BLaER1 treated with 17β-estradiol and CSF1 and Interleukin-3, amounts not matched to agents 10 nM and 100 nM (cell line): ENCODE results near the gene SMIM45.

ENCODE experiments used
- H3K27ac ChIP-seq, 11 experiments: shearing (Covaris generic); formaldehyde crosslinking; 2 replicates each; pipeline ENCODE4 v1.8.1; 2022
- H3K27me3 ChIP-seq, 11 experiments: shearing (Covaris generic); formaldehyde crosslinking; 2 replicates each; pipeline ENCODE4 v1.8.1; 2022
- H3K36me3 ChIP-seq, 11 experiments: shearing (Covaris generic); formaldehyde crosslinking; 2 replicates each; pipeline ENCODE4 v1.8.1; 2022
- H3K4me1 ChIP-seq, 10 experiments: shearing (Covaris generic); formaldehyde crosslinking; 2 replicates each; pipeline ENCODE4 v1.8.1; 2022
- H3K4me2 ChIP-seq, 11 experiments: shearing (Covaris generic); formaldehyde crosslinking; 2 replicates each; pipeline ENCODE4 v1.8.1; 2022
- H3K4me3 ChIP-seq, 10 experiments: shearing (Covaris generic); formaldehyde crosslinking; 2 replicates each; pipeline ENCODE4 v1.8.1; 2022
- H3K9ac ChIP-seq, 11 experiments: shearing (Covaris generic); formaldehyde crosslinking; 2 replicates each; pipeline ENCODE4 v1.8.1; 2022
- H3K9me3 ChIP-seq, 11 experiments: shearing (Covaris generic); formaldehyde crosslinking; replicated peaks in 1 of 11; 2 replicates each; pipeline ENCODE4 v1.8.1; 2022
- H4K20me1 ChIP-seq, 11 experiments: shearing (Covaris generic); formaldehyde crosslinking; 2 replicates each; pipeline ENCODE4 v1.8.1; 2022
- Cebpa-rat ChIP-seq, 11 experiments: shearing (Covaris generic); IDR thresholded peaks; 2 replicates each; pipeline ENCODE4 v1.8.1; 2022

Gene SMIM45

GRCh38 chr22:41989246-41989645, 37.3 kb downstream of the SMIM45 start:
- H3K9me3 ChIP-seq, result no peaks in the 10 kb centered on the region
- H3K4me1 ChIP-seq, result peaks cover 0 to under 1% (median 0%) of the 10 kb centered on the region in 10 experiments; a peak in 1 of 20 replicates
- H3K27me3 ChIP-seq, result no peaks in the 10 kb centered on the region
- no peak overlapping the region for H3K4me3 ChIP-seq
- H4K20me1 ChIP-seq, result no peaks in the 10 kb centered on the region
- no peak overlapping the region for H3K9ac ChIP-seq
- no peak overlapping the region for H3K4me2 ChIP-seq
- TF ChIP-seq Cebpa-rat (IDR thresholded peaks at IDR 0.05), result no peak
- no peak overlapping the region for H3K27ac ChIP-seq
- H3K36me3 ChIP-seq, result peaks cover 0 to 43% (median 0%) of the 10 kb centered on the region in 11 experiments; a peak in 7 of 22 replicates

- H3K27ac ChIP-seq, result no peak overlapping the region
- no peak for TF ChIP-seq Cebpa-rat (IDR thresholded peaks at IDR 0.05)
- no peaks in the 10 kb centered on the region for H3K9me3 ChIP-seq
- H3K4me3 ChIP-seq, result no peak overlapping the region
- H3K4me1 ChIP-seq, result peaks cover 0 to 16% (median 8%) of the 10 kb centered on the region in 10 experiments; a peak in 7 of 20 replicates
- no peaks in the 10 kb centered on the region for H3K27me3 ChIP-seq
- no peak overlapping the region for H3K4me2 ChIP-seq
- H3K9ac ChIP-seq, result no peak overlapping the region
- H4K20me1 ChIP-seq, result no peaks in the 10 kb centered on the region
- peaks cover 0 to 39% (median 0%) of the 10 kb centered on the region in 11 experiments; a peak in 7 of 22 replicates for H3K36me3 ChIP-seq
These were observed 39.2 kb downstream of the SMIM45 start for GRCh38 chr22:41991111-41991510.

- peaks cover 0 to 35% (median 0%) of the 10 kb centered on the region in 11 experiments; a peak in 7 of 22 replicates for H3K36me3 ChIP-seq
- H3K4me1 ChIP-seq, result peaks cover 0 to 16% (median 8%) of the 10 kb centered on the region in 10 experiments; a peak in 7 of 20 replicates
- no peak overlapping the region for H3K4me3 ChIP-seq
- no peaks in the 10 kb centered on the region for H4K20me1 ChIP-seq
- H3K27ac ChIP-seq, result no peak overlapping the region
- TF ChIP-seq Cebpa-rat (IDR thresholded peaks at IDR 0.05), result no peak
- H3K9ac ChIP-seq, result no peak overlapping the region
- no peaks in the 10 kb centered on the region for H3K27me3 ChIP-seq
- H3K4me2 ChIP-seq, result no peak overlapping the region
- no peaks in the 10 kb centered on the region for H3K9me3 ChIP-seq
These were observed 40.5 kb downstream of the SMIM45 start for GRCh38 chr22:41992496-41992895.

GRCh38 chr22:41995211-41995610, 43.3 kb downstream of the SMIM45 start:
- H3K9ac ChIP-seq, result no peak overlapping the region
- H3K4me3 ChIP-seq, result no peak overlapping the region
- no peak overlapping the region for H3K27ac ChIP-seq
- H3K4me1 ChIP-seq, result peaks cover 0 to 16% (median 8%) of the 10 kb centered on the region in 10 experiments; a peak in 7 of 20 replicates
- H3K36me3 ChIP-seq, result peaks cover 0 to 27% (median 0%) of the 10 kb centered on the region in 11 experiments; a peak in 6 of 22 replicates
- H3K4me2 ChIP-seq, result peak overlapping the region in 2 of 11 experiments; percentile 14 to 42; a peak in 3 of 22 replicates
- H3K27me3 ChIP-seq, result no peaks in the 10 kb centered on the region
- H3K9me3 ChIP-seq, result peaks cover 0 to 8% (median 5%) of the 10 kb centered on the region in 11 experiments; a peak in 10 of 22 replicates
- no peaks in the 10 kb centered on the region for H4K20me1 ChIP-seq
- TF ChIP-seq Cebpa-rat (IDR thresholded peaks at IDR 0.05), result no peak

GRCh38 chr22:41996826-41997225, 44.9 kb downstream of the SMIM45 start:
- no peaks in the 10 kb centered on the region for H4K20me1 ChIP-seq
- peaks cover 0 to 20% (median 0%) of the 10 kb centered on the region in 11 experiments; a peak in 5 of 22 replicates for H3K36me3 ChIP-seq
- no peaks in the 10 kb centered on the region for H3K27me3 ChIP-seq
- H3K4me2 ChIP-seq, result no peak overlapping the region
- no peak for TF ChIP-seq Cebpa-rat (IDR thresholded peaks at IDR 0.05)
- H3K9me3 ChIP-seq, result peaks cover 0 to 8% (median 5%) of the 10 kb centered on the region in 11 experiments; a peak in 10 of 22 replicates
- H3K9ac ChIP-seq, result no peak overlapping the region
- no peak overlapping the region for H3K27ac ChIP-seq
- H3K4me1 ChIP-seq, result peaks cover 0 to 16% (median 8%) of the 10 kb centered on the region in 10 experiments; a peak in 7 of 20 replicates
- no peak overlapping the region for H3K4me3 ChIP-seq

- Histone ChIP-seq H4K20me1 (no peaks in the 10 kb centered on the region), H3K9ac (no peak within 1 kb of the TSS), H3K4me1 (peaks cover 0 to 16% (median 8%) of the 10 kb centered on the region in 10 experiments; a peak in 7 of 20 replicates), H3K9me3 (peaks cover 0 to 8% (median 5%) of the 10 kb centered on the region in 11 experiments; a peak in 10 of 22 replicates), H3K4me2 (peak within 1 kb of the TSS in 9 of 11 experiments; percentile 4 to 41 (median 11); a peak in 11 of 22 replicates), H3K36me3 (peaks cover 0 to 11% (median 0%) of the 10 kb centered on the region in 11 experiments; a peak in 4 of 22 replicates), H3K4me3 (peak within 1 kb of the TSS in 8 of 10 experiments; percentile 4 to 42 (median 36); a peak in 10 of 20 replicates), H3K27ac (0 out of 22 replicates have a peak within 1 kb of the TSS, but pooled peaks of 1 of the 11 experiments have one; percentile 23), H3K27me3 (no peaks in the 10 kb centered on the region)
- TF ChIP-seq Cebpa-rat (IDR thresholded peaks at IDR 0.05), result no peak
These were observed 46.7 kb downstream of the SMIM45 start, which contains the start of gene WBP2NL for GRCh38 chr22:41998361-41999261. Gene WBP2NL, plus strand, starts transcription at chr22:41998788. Its CDS starts 31 bp downstream, at chr22:41998819.

GRCh38 chr22:42000466-42000865, 48.5 kb downstream of the SMIM45 start:
- Histone ChIP-seq H4K20me1 (no peaks in the 10 kb centered on the region), H3K4me2 (no peak overlapping the region), H3K4me1 (peaks cover 0 to 5% (median under 1%) of the 10 kb centered on the region in 10 experiments; a peak in 7 of 20 replicates), H3K4me3 (no peak overlapping the region), H3K27ac (no peak overlapping the region), H3K36me3 (peaks cover 0 to 7% (median 0%) of the 10 kb centered on the region in 11 experiments; a peak in 2 of 22 replicates), H3K9ac (no peak overlapping the region), H3K9me3 (peaks cover under 1 to 11% (median 7%) of the 10 kb centered on the region in 11 experiments; a peak in 19 of 22 replicates), H3K27me3 (no peaks in the 10 kb centered on the region)
- no peak for TF ChIP-seq Cebpa-rat (IDR thresholded peaks at IDR 0.05)

GRCh38 chr22:42001121-42001520, 49.2 kb downstream of the SMIM45 start:
- no peaks in the 10 kb centered on the region for H3K27me3 ChIP-seq
- peaks cover 5 to 18% (median 14%) of the 10 kb centered on the region in 11 experiments; a peak in 20 of 22 replicates for H3K9me3 ChIP-seq
- H3K27ac ChIP-seq, result no peak overlapping the region
- no peak overlapping the region for H3K4me2 ChIP-seq
- H3K4me3 ChIP-seq, result no peak overlapping the region
- H3K36me3 ChIP-seq, result peaks cover 0 to 7% (median 0%) of the 10 kb centered on the region in 11 experiments; a peak in 1 of 22 replicates
- no peaks in the 10 kb centered on the region for H3K4me1 ChIP-seq
- H4K20me1 ChIP-seq, result no peaks in the 10 kb centered on the region
- no peak for TF ChIP-seq Cebpa-rat (IDR thresholded peaks at IDR 0.05)
- H3K9ac ChIP-seq, result no peak overlapping the region

GRCh38 chr22:42001706-42002105, 49.8 kb downstream of the SMIM45 start:
- Histone ChIP-seq H3K27me3 (no peaks in the 10 kb centered on the region), H3K9me3 (peaks cover 5 to 23% (median 14%) of the 10 kb centered on the region in 11 experiments; a peak in 21 of 22 replicates), H3K36me3 (peaks cover 0 to 5% (median 0%) of the 10 kb centered on the region in 11 experiments; a peak in 1 of 22 replicates), H3K4me3 (no peak overlapping the region), H3K4me1 (no peaks in the 10 kb centered on the region), H4K20me1 (no peaks in the 10 kb centered on the region), H3K27ac (no peak overlapping the region), H3K9ac (no peak overlapping the region), H3K4me2 (no peak overlapping the region)
- no peak for TF ChIP-seq Cebpa-rat (IDR thresholded peaks at IDR 0.05)
